IMR-90 (cell line): Measurements from ENCODE around the gene CEP170B. TPM values are rescaled to one million over a fixed set of nuclear protein-coding genes. Genes with fewer than 3 reads are reported as not detected.

Source experiments
- ATAC-seq: fragments of 200-7000 bp; cut with Tn5 transposase; 2 replicates; pipeline ENCODE4 v1.9.1; 2020; ENCODE audit warnings: low read depth, mild to moderate bottlenecking, moderate library complexity
- BruUV-seq: library from RNA; stranded (reverse); fragments of 400-500 nt; replicated peaks from 2 replicates; lab custom pipeline; 2021; lab: Mats Ljungman, UMichigan
- CTCF ChIA-PET: fragments of 300-600 bp; formaldehyde crosslinking; extraction: SDS; loops from one replicate; lab custom pipeline; 2021; ENCODE audit warnings: antibody characterized with exemption; lab: Yijun Ruan, JAX
- POLR2A ChIA-PET: fragments of 300-600 bp; sonication (Branson Sonifier 250); formaldehyde crosslinking; loops from one replicate; lab custom pipeline; 2022; ENCODE audit warnings: antibody characterized with exemption; ENCODE audit not compliant: unreplicated experiment; lab: Charles Lee
- DNase-seq: peaks from one replicate; pipeline ENCODE4 v3.0.0; 2013
- H2AFZ ChIP-seq: replicated peaks from 2 replicates; pipeline ENCODE3; 2013; ENCODE audit warnings: low read length, mild to moderate bottlenecking; ENCODE audit not compliant: poor library complexity
- H2AK5ac ChIP-seq: 2 replicates; pipeline ENCODE4 v1.6.1; 2013; ENCODE audit warnings: low read depth, low read length, inconsistent platforms
- H2AK9ac ChIP-seq: replicated peaks from 2 replicates; pipeline ENCODE3; 2013; ENCODE audit warnings: mild to moderate bottlenecking, low read depth, low read length, moderate library complexity; ENCODE audit not compliant: poor library complexity
- H2BK120ac ChIP-seq: 2 replicates; pipeline ENCODE4 v1.6.1; 2013; ENCODE audit warnings: low read depth, low read length, inconsistent platforms
- H2BK15ac ChIP-seq: 3 replicates; pipeline ENCODE4 v1.6.1; 2013; ENCODE audit warnings: low read depth, low read length, inconsistent platforms
- H2BK20ac ChIP-seq: 2 replicates; pipeline ENCODE4 v1.6.1; 2013; ENCODE audit warnings: low read depth, mild to moderate bottlenecking, inconsistent platforms, low read length, moderate library complexity
- H2BK5ac ChIP-seq: 2 replicates; pipeline ENCODE4 v1.6.1; 2013; ENCODE audit warnings: mild to moderate bottlenecking, low read depth, low read length, inconsistent platforms; ENCODE audit not compliant: poor library complexity, severe bottlenecking
- H3K14ac ChIP-seq: replicated peaks from 2 replicates; pipeline ENCODE4 v1.6.1; 2013; ENCODE audit warnings: low read depth, low read length, inconsistent platforms
- H3K18ac ChIP-seq: 2 replicates; pipeline ENCODE4 v1.6.1; 2013; ENCODE audit warnings: low read depth, low read length, control low read depth
- H3K23ac ChIP-seq: 2 replicates; pipeline ENCODE4 v1.6.1; 2013; ENCODE audit warnings: low read depth, low read length, inconsistent platforms
- H3K27ac ChIP-seq: 2 replicates; pipeline ENCODE4 v1.5.1; 2013; ENCODE audit warnings: mild to moderate bottlenecking, control low read depth, low read length; ENCODE audit not compliant: insufficient read depth
- H3K27me3 ChIP-seq: 2 replicates; pipeline ENCODE4 v1.6.1; 2013; ENCODE audit warnings: low read length; ENCODE audit not compliant: control insufficient read depth, insufficient read depth
- H3K36me3 ChIP-seq: 2 replicates; pipeline ENCODE4 v1.6.1; 2013; ENCODE audit warnings: low read length, mixed read lengths; ENCODE audit not compliant: control insufficient read depth, insufficient read depth
- H3K4ac ChIP-seq: 2 replicates; pipeline ENCODE4 v1.6.1; 2013; ENCODE audit warnings: low read depth, low read length, inconsistent platforms
- H3K4me1 ChIP-seq: 2 replicates; pipeline ENCODE4 v1.6.1; 2013; ENCODE audit warnings: low read length, mixed read lengths; ENCODE audit not compliant: control insufficient read depth, insufficient read depth
- H3K4me2 ChIP-seq: 2 replicates; pipeline ENCODE4 v1.6.1; 2013; ENCODE audit warnings: low read depth, mild to moderate bottlenecking, control low read depth, low read length, moderate library complexity
- H3K4me3 ChIP-seq: 2 replicates; pipeline ENCODE4 v1.5.1; 2013; ENCODE audit warnings: low read depth, mild to moderate bottlenecking, control low read depth, low read length, moderate library complexity; ENCODE audit not compliant: insufficient read depth
- H3K56ac ChIP-seq: 2 replicates; pipeline ENCODE4 v1.6.1; 2013; ENCODE audit warnings: low read length, inconsistent platforms; ENCODE audit not compliant: insufficient read depth; ENCODE audit errors: extremely low read depth
- H3K79me1 ChIP-seq, 2 experiments: 2 replicates each; pipeline ENCODE4 v1.6.1; 2013; ENCODE audit warnings: low read length in 2 of 2, inconsistent platforms in 1 of 2, low read depth in 1 of 2
- H3K9ac ChIP-seq: 2 replicates; pipeline ENCODE4 v1.6.1; 2013; ENCODE audit warnings: low read depth, low read length, control low read depth
- H3K9me1 ChIP-seq: 2 replicates; pipeline ENCODE4 v1.6.1; 2013; ENCODE audit warnings: low read length, inconsistent platforms; ENCODE audit not compliant: insufficient read depth
- H3K9me3 ChIP-seq: 2 replicates; pipeline ENCODE4 v1.6.1; 2013; ENCODE audit warnings: low read length; ENCODE audit not compliant: control insufficient read depth, insufficient read depth
- H4K20me1 ChIP-seq: 2 replicates; pipeline ENCODE4 v1.6.1; 2013; ENCODE audit warnings: low read length, inconsistent platforms; ENCODE audit not compliant: insufficient read depth
- H4K5ac ChIP-seq: 2 replicates; pipeline ENCODE4 v1.6.1; 2013; ENCODE audit warnings: mild to moderate bottlenecking, low read depth, low read length, control low read depth
- H4K8ac ChIP-seq, 2 experiments: 2 replicates each; pipeline ENCODE4 v1.6.1; 2013; ENCODE audit warnings: low read depth in 2 of 2, low read length in 2 of 2, control low read depth in 1 of 2, inconsistent platforms in 1 of 2
- H4K91ac ChIP-seq: 2 replicates; pipeline ENCODE4 v1.6.1; 2013; ENCODE audit warnings: low read depth, low read length, inconsistent platforms; ENCODE audit not compliant: insufficient read depth
- BHLHE40 ChIP-seq: fragments of 150-350 bp; IDR thresholded peaks from 2 replicates; pipeline ENCODE4 v1.6.1; 2016; ENCODE audit warnings: mild to moderate bottlenecking, low read depth, low read length
- CEBPB ChIP-seq: IDR thresholded peaks from 2 replicates; pipeline ENCODE4 v1.6.1; 2012; ENCODE audit warnings: low read depth, low read length, improper control_type of control experiment
- CHD1 ChIP-seq: IDR thresholded peaks from 2 replicates; pipeline ENCODE4 v1.6.1; 2012; ENCODE audit warnings: low read depth, low read length, improper control_type of control experiment
- FOS ChIP-seq: fragments of 150-350 bp; IDR thresholded peaks from 2 replicates; pipeline ENCODE4 v1.6.1; 2016; ENCODE audit warnings: low read depth, low read length
- MAZ ChIP-seq: IDR thresholded peaks from 2 replicates; pipeline ENCODE4 v1.6.1; 2012; ENCODE audit warnings: low read depth, mild to moderate bottlenecking, low read length, improper control_type of control experiment, moderate library complexity, borderline replicate concordance
- RCOR1 ChIP-seq: IDR thresholded peaks from 2 replicates; pipeline ENCODE4 v1.6.1; 2012; ENCODE audit warnings: mild to moderate bottlenecking, low read length, improper control_type of control experiment; ENCODE audit not compliant: insufficient replicate concordance
- RFX5 ChIP-seq: IDR thresholded peaks from 2 replicates; pipeline ENCODE4 v1.8.0; 2012; ENCODE audit warnings: low read depth, mild to moderate bottlenecking, low read length, moderate library complexity
- WGBS, 2 experiments: methylation state at CpG; one replicate each; pipeline versions ENCODE4 v1.1.5 to v1.1.7; 2013; ENCODE audit warnings: missing lambda C conversion rate in 2 of 2; ENCODE audit not compliant: insufficient read length in 1 of 2; ENCODE audit errors: extremely low coverage in 2 of 2; 5-methylcytosine and 5-hydroxymethylcytosine counted together
- dilution Hi-C: fragments of 300-500 bp; cut with HindIII; formaldehyde crosslinking; loops from one replicate; pipeline ENCODE4 v1.14.3; 2018; ENCODE audit warnings: low sequenced_read_pairs; ENCODE audit not compliant: unreplicated experiment
- in situ Hi-C: fragments of 300-500 bp; cut with MboI; formaldehyde crosslinking; loops from 3 replicates; pipeline ENCODE4 v1.14.3; 2019; ENCODE audit warnings: low sequenced_read_pairs, inconsistent platforms, mixed read lengths
- intact Hi-C: fragments of 100-400 bp; cut with micrococcal nuclease; formaldehyde crosslinking; loops from 2 replicates; pipeline ENCODE4 v1.10.0; 2022
- polyA plus RNA-seq, 3 experiments: library from polyadenylated mRNA; depleted of rRNA; stranded (reverse); fragments of >200 nt; gene quantifications; 2 replicates each; pipeline ENCODE4 v1.2.3, GENCODE V29; 2012; ENCODE audit warnings: low replicate concordance in 1 of 3
- total RNA-seq: library from RNA; depleted of rRNA; stranded (reverse); fragments of >200 nt; gene quantifications from 2 replicates; pipeline ENCODE4 v1.2.3, GENCODE V29; 2012
- TF ChIP-seq, protein P1 (sequence below): fragments of 150-350 bp; IDR thresholded peaks from 2 replicates; pipeline ENCODE4 v1.6.1; 2017; ENCODE audit warnings: mild to moderate bottlenecking, antibody characterized with exemption, low read length, low read depth

The CEP170B gene
- total and polyA plus RNA-seq, 2 of the 4 experiments (the other 2 are of a cell fraction): 3.6 to 13.1 TPM

DNA sequence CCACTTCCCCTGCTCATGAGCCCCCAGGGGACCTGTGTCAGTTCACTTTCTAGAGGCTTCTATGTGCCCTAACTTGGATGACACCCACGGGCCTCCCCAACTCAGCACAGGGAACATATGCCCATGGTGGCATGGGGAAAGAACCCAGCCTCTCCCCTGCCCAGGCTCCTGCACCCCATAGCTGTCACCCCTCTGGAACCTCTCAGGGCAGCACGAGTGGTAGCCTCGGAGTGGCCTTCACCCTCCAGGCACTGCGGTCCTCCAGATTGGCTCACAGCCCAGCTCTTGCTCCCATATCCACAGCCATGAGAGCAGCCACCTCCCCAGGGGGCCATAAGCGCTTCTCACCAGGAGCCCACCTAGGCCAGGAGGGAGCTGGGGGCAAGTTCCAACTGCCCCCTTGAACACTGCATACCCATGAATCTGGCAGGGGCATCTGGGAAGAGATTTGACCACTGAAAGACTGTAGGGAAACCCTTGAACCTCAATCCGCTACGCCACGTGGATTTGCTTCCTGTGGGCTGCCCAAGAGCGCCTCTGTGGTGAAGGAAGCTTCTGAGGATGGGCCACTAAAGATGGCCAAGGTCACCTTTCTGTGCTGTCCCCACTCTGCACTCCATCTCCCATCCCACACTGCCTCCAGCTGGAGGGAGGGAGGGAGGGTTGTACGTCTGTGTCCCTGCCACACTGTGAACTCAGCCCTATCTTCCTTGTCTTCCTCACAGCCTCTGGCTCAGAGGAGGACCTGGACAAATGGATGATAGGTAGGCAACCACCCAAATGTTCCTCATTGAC, 71.5 kb downstream of the CEP170B start (continued):
- no peak for TF ChIP-seq CHD1

DNA sequence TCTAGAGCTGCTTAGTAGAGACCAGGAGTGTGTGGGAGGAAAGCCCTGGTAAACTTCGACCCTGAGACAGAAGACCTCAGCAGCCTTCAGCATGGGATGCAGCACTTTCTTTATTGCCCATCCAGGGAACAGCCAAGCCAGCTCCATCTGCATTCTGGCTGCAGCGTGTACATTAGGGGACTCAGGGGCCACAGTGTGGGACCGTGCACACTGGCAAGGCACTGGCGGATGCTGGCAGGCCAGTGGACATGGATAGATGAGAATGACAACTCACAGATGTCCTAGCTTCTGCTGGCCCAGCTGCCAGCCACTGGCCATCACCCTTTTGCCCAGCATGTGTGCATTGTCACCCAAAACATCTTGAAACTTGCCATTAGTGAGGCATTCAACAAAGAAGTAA, 72.1 kb downstream of the CEP170B start:
- H3K4me2 ChIP-seq: no peak overlapping the region
- H4K5ac ChIP-seq: no peak overlapping the region
- POLR2A ChIA-PET: interaction anchor here (0.5 kb wide), 1 partner anchor 116 kb away, joined by 7 read pairs; no protein-coding TSS in a partner anchor
- no peak overlapping the region for H2BK20ac ChIP-seq
- DNase-seq: no peak
- no peaks in the 10 kb centered on the region for H3K36me3 ChIP-seq
- intact Hi-C loops: no loop called here
- no peak for ATAC-seq
- CTCF ChIA-PET: interaction anchor here (1.2 kb wide), 1 partner anchor 108 kb away, joined by 3 read pairs; no protein-coding TSS in a partner anchor
- no peaks in the 10 kb centered on the region for H3K9me1 ChIP-seq
- peaks cover 50% of the 10 kb centered on the region for H3K27me3 ChIP-seq
- no CpG with 5 or more reads among the region's 4 CpGs for WGBS, 2 experiments
- H2AFZ ChIP-seq: no peak overlapping the region
- H3K14ac ChIP-seq: no peak overlapping the region
- no TSS peak for BruUV-seq
- H3K56ac ChIP-seq: no peak overlapping the region
- no peak overlapping the region for H2BK120ac ChIP-seq
- no peaks in the 10 kb centered on the region for H4K20me1 ChIP-seq
- H3K18ac ChIP-seq: no peak overlapping the region
- H2BK15ac ChIP-seq: no peak overlapping the region
- dilution Hi-C loops: loop anchor here (10.0 kb wide), 1 partner anchor 118 kb away; no protein-coding TSS in a partner anchor
- H3K23ac ChIP-seq: no peak overlapping the region
- H3K4me1 ChIP-seq: peaks cover 2% of the 10 kb centered on the region; the same call in 1 of the 2 replicates
- H2AK5ac ChIP-seq: no peak overlapping the region
- no peaks in the 10 kb centered on the region for H3K79me1 ChIP-seq
- H3K4ac ChIP-seq: no peak overlapping the region
- TF ChIP-seq RCOR1 (no peak), RFX5 (no peak), BHLHE40 (no peak), CEBPB (no peak), FOS (no peak), MAZ (no peak)
- TF ChIP-seq, protein P1, sequence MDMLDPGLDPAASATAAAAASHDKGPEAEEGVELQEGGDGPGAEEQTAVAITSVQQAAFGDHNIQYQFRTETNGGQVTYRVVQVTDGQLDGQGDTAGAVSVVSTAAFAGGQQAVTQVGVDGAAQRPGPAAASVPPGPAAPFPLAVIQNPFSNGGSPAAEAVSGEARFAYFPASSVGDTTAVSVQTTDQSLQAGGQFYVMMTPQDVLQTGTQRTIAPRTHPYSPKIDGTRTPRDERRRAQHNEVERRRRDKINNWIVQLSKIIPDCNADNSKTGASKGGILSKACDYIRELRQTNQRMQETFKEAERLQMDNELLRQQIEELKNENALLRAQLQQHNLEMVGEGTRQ: no peak
- H3K9me3 ChIP-seq: no peaks in the 10 kb centered on the region
- no peak overlapping the region for H3K27ac ChIP-seq
- no peak overlapping the region for H3K4me3 ChIP-seq
- no peak overlapping the region for H3K9ac ChIP-seq
- no peak overlapping the region for H2AK9ac ChIP-seq
- H4K8ac ChIP-seq: no peak overlapping the region
- H2BK5ac ChIP-seq: no peak overlapping the region
- in situ Hi-C loops: loop anchor here (5.0 kb wide), 1 partner anchor 35 kb away; no protein-coding TSS in a partner anchor
- no peak overlapping the region for H4K91ac ChIP-seq
